SK-N-MC (cell line): ENCODE measurements around the gene SLC10A1.
A peak's percentile ranks its signal among the peaks of the same experiment; 100 is the strongest.
"Not testable (repeated sequence)": the region's sequence is repeated elsewhere in the genome, so short reads cannot be mapped to it uniquely, and the experiment has no call there.

Experiments
- DNase-seq: peaks from one replicate; pipeline ENCODE4 v3.0.0-alpha.2; 2011; ENCODE audit warnings: low read depth, low spot score
- H3K27ac ChIP-seq: fragments of 200-600 bp; sonication (generic); 2 replicates; pipeline ENCODE4 v1.5.1; 2016; ENCODE audit warnings: mixed run types
- H3K36me3 ChIP-seq: fragments of 200-600 bp; sonication (generic); 2 replicates; pipeline ENCODE4 v1.6.1; 2017; ENCODE audit warnings: antibody characterized with exemption, low read length, mixed read lengths; ENCODE audit not compliant: insufficient read depth
- H3K4me3 ChIP-seq: fragments of 200-600 bp; sonication (generic); 2 replicates; pipeline ENCODE4 v1.5.1; 2016
- H3K9ac ChIP-seq: fragments of 200-600 bp; sonication (generic); 2 replicates; pipeline ENCODE4 v1.8.0; 2017; ENCODE audit warnings: mixed run types, mixed read lengths; ENCODE audit not compliant: insufficient read length
- H3K9me3 ChIP-seq: fragments of 200-600 bp; sonication (generic); 2 replicates; pipeline ENCODE4 v1.6.1; 2017; ENCODE audit warnings: low read depth, mild to moderate bottlenecking, antibody characterized with exemption, low read length, moderate library complexity, mixed read lengths
- EZH2 ChIP-seq: fragments of 200-600 bp; sonication (generic); IDR thresholded peaks from one replicate; pipeline ENCODE4 v1.6.1; 2017; ENCODE audit warnings: antibody characterized with exemption
- FOXP2 ChIP-seq: optimal IDR thresholded peaks from 2 replicates; pipeline ENCODE3; 2011; ENCODE audit warnings: mild to moderate bottlenecking, moderate library complexity; ENCODE audit not compliant: insufficient read depth; ENCODE audit errors: extremely low read length, control extremely low read depth
- POLR2AphosphoS5 ChIP-seq: IDR thresholded peaks from 2 replicates; pipeline ENCODE4 v1.6.1; 2012; ENCODE audit warnings: mild to moderate bottlenecking, low read depth, low read length, borderline replicate concordance

The SLC10A1 gene

GRCh38 chr14:69753860-69754259 is 43.2 kb downstream of the SLC10A1 start:
- peak; percentile 52 for DNase-seq
- Histone ChIP-seq H3K9me3 (no peaks in the 10 kb centered on the region), H3K27ac (peak overlapping the region; percentile 83), H3K4me3 (no peak overlapping the region), H3K36me3 (no peaks in the 10 kb centered on the region), H3K9ac (no peak overlapping the region)
- no peak for TF ChIP-seq POLR2AphosphoS5
- no peak for TF ChIP-seq FOXP2
- no peak for TF ChIP-seq EZH2

DNA sequence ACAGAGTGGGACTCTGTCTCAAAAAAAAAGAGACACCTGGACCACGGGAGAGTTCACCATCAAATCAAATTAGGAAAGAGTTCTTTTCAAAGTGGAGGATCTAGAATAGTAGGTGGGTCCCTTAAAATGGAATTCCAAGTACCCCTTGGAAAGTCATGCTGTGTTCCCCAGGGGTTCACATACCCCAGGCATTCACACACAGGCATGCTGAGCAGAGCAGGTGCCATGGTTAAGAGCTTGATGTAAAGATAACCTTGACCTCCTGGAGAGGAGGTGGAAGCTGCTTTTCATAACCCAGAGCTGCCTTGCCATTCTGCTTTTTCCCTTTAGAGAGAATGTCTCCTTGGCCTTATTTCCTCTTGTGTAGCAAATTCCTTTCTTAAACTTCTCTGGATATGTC is 44.3 kb downstream of the SLC10A1 start:
- Histone ChIP-seq H3K9ac (no peak overlapping the region), H3K36me3 (no peaks in the 10 kb centered on the region), H3K9me3 (no peaks in the 10 kb centered on the region), H3K27ac (peak overlapping the region; percentile 45), H3K4me3 (no peak overlapping the region)
- no peak for DNase-seq
- no peak for TF ChIP-seq FOXP2
- TF ChIP-seq EZH2, result no peak
- no peak for TF ChIP-seq POLR2AphosphoS5

- TF ChIP-seq EZH2 (no peak), FOXP2 (no peak), POLR2AphosphoS5 (no peak)
- H3K4me3 ChIP-seq, result no peak overlapping the region
- DNase-seq, result no peak
Observed at GRCh38 chr14:69750495-69750894, 46.5 kb downstream of the SLC10A1 start.

DNA sequence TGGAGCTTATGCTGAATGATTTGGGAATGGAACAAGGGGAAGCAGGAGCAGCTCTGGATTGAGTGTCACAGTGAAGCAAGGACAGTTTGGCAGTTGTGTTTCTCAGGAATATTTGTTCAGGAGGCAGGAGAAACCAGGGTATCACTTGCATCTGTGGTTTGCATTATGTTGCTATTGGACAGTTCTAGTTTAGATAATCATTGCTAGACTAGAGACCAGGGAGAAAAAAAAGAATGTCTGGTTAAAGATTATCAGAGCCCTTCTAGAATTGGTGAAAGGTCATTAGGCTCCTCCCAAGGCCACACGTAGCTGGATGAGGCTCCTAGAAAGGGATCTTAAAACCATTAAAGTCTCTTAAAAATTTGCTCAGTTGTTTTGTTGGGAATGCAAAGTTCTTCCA is 47.1 kb downstream of the SLC10A1 start:
- Histone ChIP-seq H3K9ac (no peak overlapping the region), H3K27ac (no peak overlapping the region), H3K9me3 (no peaks in the 10 kb centered on the region), H3K36me3 (no peaks in the 10 kb centered on the region), H3K4me3 (no peak overlapping the region)
- TF ChIP-seq FOXP2 (no peak), POLR2AphosphoS5 (no peak), EZH2 (no peak)
- no peak for DNase-seq

More at GRCh38 chr14:69750495-69750894, 46.5 kb downstream of the SLC10A1 start:
- Histone ChIP-seq H3K9me3 (no peaks in the 10 kb centered on the region), H3K9ac (no peak overlapping the region), H3K36me3 (no peaks in the 10 kb centered on the region), H3K27ac (no peak overlapping the region)

GRCh38 chr14:69741055-69741454 is 56.0 kb downstream of the SLC10A1 start:
- Histone ChIP-seq H3K4me3 (no peak overlapping the region), H3K9ac (no peak overlapping the region), H3K9me3 (no peaks in the 10 kb centered on the region), H3K36me3 (no peaks in the 10 kb centered on the region), H3K27ac (no peak overlapping the region)
- DNase-seq, result no peak
- TF ChIP-seq POLR2AphosphoS5, result no peak
- TF ChIP-seq FOXP2, result no peak
- no peak for TF ChIP-seq EZH2

DNA sequence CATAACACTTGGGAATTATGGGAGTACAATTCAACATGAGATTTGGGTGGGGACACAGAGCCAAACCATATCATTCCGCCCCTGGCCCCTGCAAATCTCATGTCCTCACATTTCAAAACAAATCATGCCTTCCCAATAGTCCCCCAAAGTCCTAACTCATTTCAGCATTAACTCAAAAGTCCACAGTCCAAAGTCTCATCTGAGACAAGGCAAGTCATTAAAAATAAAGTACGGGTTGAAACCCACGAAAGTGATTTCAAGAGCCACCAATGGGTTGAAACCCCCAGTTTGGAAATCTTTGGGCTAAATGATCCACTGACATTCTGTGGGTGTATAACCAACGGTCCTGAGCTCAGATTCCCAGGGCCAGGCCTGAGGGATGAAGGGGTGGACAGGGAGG is 60.6 kb downstream of the SLC10A1 start:
- H3K36me3 ChIP-seq, DNase-seq: not testable (repeated sequence)

DNA sequence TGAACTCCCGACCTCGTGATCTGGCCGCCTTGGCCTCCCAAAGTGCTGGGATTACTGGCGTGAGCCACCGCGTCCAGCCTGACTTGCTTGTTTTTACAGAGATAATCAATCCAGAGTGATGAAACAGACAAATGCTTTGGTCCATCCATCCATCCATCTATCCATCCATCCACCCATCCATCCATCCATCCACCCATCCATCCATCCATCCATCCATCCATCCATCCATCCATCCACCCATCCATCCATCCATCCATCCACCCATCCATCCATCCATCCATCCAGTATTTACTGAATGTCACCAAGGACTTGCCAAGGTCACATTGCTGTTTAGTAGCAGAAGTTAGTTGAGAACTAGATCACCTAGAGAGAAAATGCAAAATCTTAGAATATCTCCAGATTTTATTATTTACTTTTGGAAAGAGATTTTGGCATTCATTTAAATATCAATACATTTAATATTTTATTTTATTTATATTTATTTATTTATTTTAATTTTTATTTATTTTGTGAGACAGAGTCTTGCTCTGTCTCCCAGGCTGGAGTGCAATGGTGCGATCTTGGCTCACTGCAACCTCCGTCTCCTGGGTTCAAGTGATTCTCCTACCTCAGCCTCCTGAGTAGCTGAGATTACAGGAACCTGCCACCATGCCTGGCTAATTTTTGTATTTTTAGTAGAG is 65.0 kb downstream of the SLC10A1 start:
- not testable (repeated sequence) for DNase-seq, H3K27ac ChIP-seq, H3K4me3 ChIP-seq, H3K9ac ChIP-seq, H3K9me3 ChIP-seq, H3K36me3 ChIP-seq

More for the DNA sequence above, 60.6 kb downstream of the SLC10A1 start:
- not testable (repeated sequence) for H3K27ac ChIP-seq, H3K9ac ChIP-seq, H3K9me3 ChIP-seq, H3K4me3 ChIP-seq

DNA sequence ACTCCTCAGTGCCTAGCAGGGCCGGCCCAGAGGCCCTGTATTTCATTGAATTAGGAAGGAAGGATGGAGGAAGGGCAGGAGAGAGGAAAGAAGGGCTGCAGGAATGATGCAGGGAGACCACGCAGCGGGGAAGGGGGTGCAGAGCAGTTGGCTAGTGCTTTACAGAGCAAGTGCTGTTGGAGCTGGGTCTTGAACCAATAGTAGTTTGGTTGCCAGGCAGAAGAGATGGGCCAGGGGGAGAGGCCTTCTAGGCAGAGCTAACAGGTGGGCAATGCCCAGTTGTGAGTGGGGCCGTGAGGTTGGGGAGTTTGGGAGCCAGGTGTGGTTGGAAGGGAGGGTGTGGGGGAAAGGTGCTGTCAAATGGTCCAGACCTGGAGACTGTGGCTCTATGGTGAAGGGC is 69.2 kb downstream of the SLC10A1 start:
- H3K27ac ChIP-seq, result no peak overlapping the region

DNA sequence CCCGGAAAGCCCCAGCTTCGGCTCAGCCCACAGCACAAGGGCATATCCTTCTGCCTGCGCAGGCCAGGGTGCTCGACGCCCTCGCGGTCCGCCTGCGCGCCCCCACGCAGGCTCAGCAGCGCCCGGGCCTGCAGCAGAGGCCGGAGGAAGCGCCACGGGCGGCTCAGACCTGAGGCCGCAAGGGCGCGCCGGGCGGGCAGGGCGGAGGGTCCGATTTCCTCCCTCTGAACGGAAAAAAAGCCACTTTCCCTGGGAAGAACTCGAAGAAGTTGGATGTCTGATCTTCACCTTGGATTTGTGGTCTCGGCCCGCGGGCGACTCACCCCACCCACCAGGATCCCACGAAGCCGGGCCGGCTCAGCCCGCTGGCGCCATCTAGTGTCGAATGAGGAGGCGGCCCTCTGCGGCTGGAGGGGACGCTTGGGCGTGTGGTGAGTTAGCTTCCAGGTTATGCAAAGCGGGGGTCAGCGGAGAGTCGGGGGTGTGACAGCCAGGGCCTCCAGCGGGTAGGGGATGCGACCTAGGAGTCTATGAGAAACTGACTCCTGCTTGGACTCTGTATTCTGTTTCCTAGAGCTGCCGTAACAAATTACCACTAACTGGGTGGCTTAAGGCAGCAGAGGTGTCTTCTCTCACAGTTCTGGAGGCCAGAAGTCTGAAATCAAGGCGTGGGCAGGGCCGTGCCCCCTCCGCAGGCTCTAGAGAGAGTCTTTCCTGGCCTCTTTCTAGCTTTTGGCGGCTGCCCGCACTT is 70.1 kb downstream of the SLC10A1 start:
- TF ChIP-seq FOXP2 (no peak), POLR2AphosphoS5 (no peak), EZH2 (no peak)
- H3K9ac ChIP-seq, result no peak overlapping the region
- H3K9me3 ChIP-seq, result no peaks in the 10 kb centered on the region
- no peaks in the 10 kb centered on the region for H3K36me3 ChIP-seq
- H3K4me3 ChIP-seq, result no peak overlapping the region
- H3K27ac ChIP-seq, result no peak overlapping the region
- no peak for DNase-seq

More for the DNA sequence above, 69.2 kb downstream of the SLC10A1 start:
- Histone ChIP-seq H3K9me3 (no peaks in the 10 kb centered on the region), H3K36me3 (no peaks in the 10 kb centered on the region), H3K9ac (no peak overlapping the region), H3K4me3 (no peak overlapping the region)
- no peak for TF ChIP-seq EZH2
- no peak for TF ChIP-seq FOXP2
- TF ChIP-seq POLR2AphosphoS5, result no peak
- no peak for DNase-seq
